IPS-18c (cell line): ENCODE measurements around the gene PIH1D2.
"Not testable (repeated sequence)": the region's sequence is repeated elsewhere in the genome, so short reads cannot be mapped to it uniquely, and the experiment has no call there.

ENCODE experiments used
- H3K4me3 ChIP-seq: 2 replicates; pipeline ENCODE4 v1.7.0; 2013; ENCODE audit warnings: low read depth, mild to moderate bottlenecking, low read length, moderate library complexity; ENCODE audit not compliant: insufficient read depth
- H3K9me3 ChIP-seq: one replicate; pipeline ENCODE4 v1.6.1; 2013; ENCODE audit warnings: mild to moderate bottlenecking, low read length, moderate library complexity; ENCODE audit not compliant: control insufficient read depth, insufficient read depth

Gene PIH1D2

DNA sequence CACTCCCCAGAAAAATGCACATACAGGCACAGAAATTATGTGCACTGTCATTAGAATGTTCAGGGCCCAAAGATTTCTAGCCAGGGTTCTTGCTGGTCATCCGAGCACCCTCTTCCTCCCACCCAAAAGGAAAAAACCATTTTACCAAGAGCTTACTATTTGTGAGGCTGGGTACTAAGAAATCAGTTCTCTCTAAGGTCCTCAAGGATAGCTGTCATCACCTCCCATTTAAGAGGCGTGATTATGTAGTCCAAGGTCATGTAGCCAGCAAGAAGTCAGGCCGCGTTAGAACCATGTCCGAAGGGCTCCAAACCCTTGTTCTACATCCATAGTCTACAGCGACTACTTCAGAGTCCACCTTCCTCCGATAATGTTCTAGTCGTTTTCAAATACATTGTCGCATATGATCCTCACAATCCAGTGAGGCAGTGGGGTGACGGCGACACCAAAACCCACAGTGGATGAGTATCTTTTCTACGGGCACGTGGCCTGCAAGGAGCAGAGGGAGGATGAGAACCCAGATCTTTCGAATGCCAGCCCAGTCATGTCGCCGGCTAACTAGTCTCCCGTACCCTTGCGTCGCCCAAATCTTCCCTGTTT, 12.1 kb upstream of the PIH1D2 start:
- peak overlapping the region; percentile 98 for H3K4me3 ChIP-seq
- H3K9me3 ChIP-seq, result no peaks in the 10 kb centered on the region

DNA sequence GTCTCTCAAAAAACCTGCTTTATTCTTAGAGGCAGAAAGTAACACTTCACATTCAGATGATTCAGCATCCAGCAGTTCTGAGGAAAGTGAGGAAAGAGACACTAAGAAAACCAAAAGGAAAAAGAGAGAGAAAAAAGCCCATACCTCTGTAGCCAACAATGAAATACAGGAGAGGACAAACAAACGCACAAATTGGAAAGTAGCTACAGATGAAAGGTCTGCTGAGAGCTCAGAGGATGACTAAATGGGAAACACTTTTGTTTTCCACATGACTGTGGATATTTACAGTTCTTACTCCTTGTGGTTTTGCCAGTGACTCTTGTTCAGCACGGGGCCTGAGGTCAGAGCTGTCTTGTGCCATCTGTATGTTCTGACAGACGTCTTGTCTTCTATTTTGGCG, 8.9 kb upstream of the PIH1D2 start:
- Histone ChIP-seq H3K9me3 (peaks cover 2% of the 10 kb centered on the region), H3K4me3 (no peak overlapping the region)

- H3K4me3 ChIP-seq, result no peak overlapping the region
Measured at GRCh38 chr11:112062923-112063322, 10.9 kb downstream of the PIH1D2 start.

DNA sequence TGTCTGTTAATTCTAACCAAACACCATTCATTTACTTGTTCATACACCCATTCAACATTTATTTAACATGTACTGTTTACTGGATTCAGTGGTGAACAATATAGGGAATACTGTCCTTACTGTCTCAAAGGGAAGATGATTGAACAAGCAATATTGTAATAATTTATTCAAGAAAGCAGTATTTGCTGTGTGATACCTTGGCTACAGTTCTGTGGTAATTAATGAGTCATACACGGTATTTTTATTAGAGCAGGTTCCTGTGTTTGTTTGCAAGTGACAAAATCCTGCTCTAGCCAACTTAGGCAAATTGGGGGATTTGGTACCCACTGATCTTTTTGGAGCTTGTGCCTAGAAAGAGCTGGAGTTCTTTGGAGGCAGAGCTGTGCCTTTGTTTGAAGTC, 15.7 kb downstream of the PIH1D2 start:
- H3K4me3 ChIP-seq, result no peak overlapping the region
- no peaks in the 10 kb centered on the region for H3K9me3 ChIP-seq

More at GRCh38 chr11:112062923-112063322, 10.9 kb downstream of the PIH1D2 start:
- H3K9me3 ChIP-seq, result no peaks in the 10 kb centered on the region

DNA sequence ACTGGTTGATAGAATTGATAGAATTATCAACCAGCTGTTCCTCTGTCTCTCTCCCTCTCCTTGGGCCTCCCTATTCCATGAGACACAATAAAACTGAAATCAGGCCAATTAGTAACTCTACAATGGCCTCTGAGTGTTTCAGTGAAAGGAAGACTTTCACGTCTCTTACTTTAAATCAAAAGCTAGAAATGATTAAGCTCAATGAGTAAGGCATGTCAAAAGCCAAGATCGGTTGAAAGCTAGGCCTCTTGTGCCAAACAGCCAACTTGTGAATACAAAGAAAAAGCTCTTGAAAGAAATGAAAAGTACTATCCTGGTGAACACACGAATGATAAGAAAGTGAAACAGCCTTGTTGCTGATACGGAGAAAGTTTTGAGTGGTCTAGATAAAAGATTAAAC, 16.6 kb downstream of the PIH1D2 start:
- Histone ChIP-seq H3K4me3 (no peak overlapping the region), H3K9me3 (no peaks in the 10 kb centered on the region)

DNA sequence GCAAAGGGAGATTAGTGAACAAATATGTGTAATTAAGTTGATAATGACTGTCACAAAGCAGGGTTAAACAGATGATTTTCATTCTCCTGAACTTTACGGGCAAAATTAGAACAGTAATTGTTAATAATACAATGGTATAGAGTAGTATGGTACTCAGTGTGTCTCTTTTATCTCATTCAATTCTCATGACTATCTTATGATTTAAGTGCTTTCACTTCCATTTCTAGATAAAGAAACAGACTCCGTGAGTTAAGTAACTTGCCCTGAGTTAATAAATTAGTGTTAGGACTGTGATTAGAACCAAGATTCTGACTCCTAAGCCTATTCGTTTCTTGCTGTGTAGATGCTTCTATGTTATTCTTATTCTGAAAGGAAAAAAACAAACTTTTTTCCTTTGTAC, 22.0 kb downstream of the PIH1D2 start:
- H3K4me3 ChIP-seq, result no peak overlapping the region
- H3K9me3 ChIP-seq, result no peaks in the 10 kb centered on the region

- Histone ChIP-seq H3K9me3 (no peaks in the 10 kb centered on the region), H3K4me3 (no peak overlapping the region)
Measured at GRCh38 chr11:112050721-112051120, 23.1 kb downstream of the PIH1D2 start.

- H3K4me3 ChIP-seq, result no peak overlapping the region
- H3K9me3 ChIP-seq, result no peaks in the 10 kb centered on the region
Measured at GRCh38 chr11:112049777-112050176, 24.0 kb downstream of the PIH1D2 start.

GRCh38 chr11:112048256-112048655, 25.6 kb downstream of the PIH1D2 start:
- not testable (repeated sequence) for H3K9me3 ChIP-seq, H3K4me3 ChIP-seq

- not testable (repeated sequence) for H3K9me3 ChIP-seq, H3K4me3 ChIP-seq
Measured at GRCh38 chr11:112046647-112047046, 27.2 kb downstream of the PIH1D2 start.

DNA sequence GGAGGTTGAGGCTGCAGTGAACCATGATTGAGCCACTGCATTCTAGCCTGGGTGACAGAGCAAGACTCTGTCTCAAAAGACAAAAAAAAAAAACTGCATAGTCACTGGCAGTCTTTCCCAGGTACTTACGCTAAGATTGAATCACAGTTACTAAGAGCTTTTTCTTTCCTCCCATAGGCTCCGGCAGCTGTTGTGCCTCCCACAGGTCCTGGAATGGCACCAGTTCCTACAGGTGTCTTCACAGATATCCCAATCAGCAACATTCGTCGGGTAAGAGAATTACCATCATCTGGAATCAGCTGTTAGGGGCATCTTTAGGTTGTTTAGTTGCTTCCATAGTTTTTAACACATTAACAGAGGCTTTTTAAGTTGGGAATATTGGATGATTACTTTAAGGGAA, 28.9 kb downstream of the PIH1D2 start:
- no peak overlapping the region for H3K4me3 ChIP-seq
- H3K9me3 ChIP-seq, result no peaks in the 10 kb centered on the region

DNA sequence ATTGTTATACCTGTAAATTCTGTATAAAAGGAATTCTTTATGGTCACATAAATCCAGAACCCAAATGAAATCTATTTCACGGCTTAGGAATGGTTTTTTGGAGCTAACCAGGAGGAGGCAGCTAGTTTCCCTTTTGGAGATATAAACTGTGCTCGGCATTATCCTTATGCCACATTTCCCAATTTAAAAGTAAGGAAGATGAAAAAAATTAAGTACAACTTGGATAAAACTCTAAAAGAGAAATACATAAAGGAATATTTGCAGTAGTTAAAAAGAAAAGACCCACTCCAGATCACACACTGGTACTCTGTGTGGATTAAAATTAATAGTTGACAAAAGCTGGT, 30.9 kb downstream of the PIH1D2 start:
- no peak overlapping the region for H3K4me3 ChIP-seq
- H3K9me3 ChIP-seq, result no peaks in the 10 kb centered on the region

- Histone ChIP-seq H3K4me3 (no peak overlapping the region), H3K9me3 (no peaks in the 10 kb centered on the region)
Measured at GRCh38 chr11:112042161-112042960, 31.5 kb downstream of the PIH1D2 start.

GRCh38 chr11:112037527-112037926, 36.3 kb downstream of the PIH1D2 start:
- Histone ChIP-seq H3K9me3 (no peaks in the 10 kb centered on the region), H3K4me3 (no peak overlapping the region)

- Histone ChIP-seq H3K9me3 (no peaks in the 10 kb centered on the region), H3K4me3 (no peak overlapping the region)
Measured at GRCh38 chr11:112033902-112034301, 39.9 kb downstream of the PIH1D2 start.

- Histone ChIP-seq H3K4me3 (no peak overlapping the region), H3K9me3 (no peaks in the 10 kb centered on the region)
Measured at GRCh38 chr11:112029460-112029859, 44.4 kb downstream of the PIH1D2 start.

GRCh38 chr11:112026784-112027410, 46.9 kb downstream of the PIH1D2 start:
- H3K9me3 ChIP-seq, H3K4me3 ChIP-seq: not testable (repeated sequence)

DNA sequence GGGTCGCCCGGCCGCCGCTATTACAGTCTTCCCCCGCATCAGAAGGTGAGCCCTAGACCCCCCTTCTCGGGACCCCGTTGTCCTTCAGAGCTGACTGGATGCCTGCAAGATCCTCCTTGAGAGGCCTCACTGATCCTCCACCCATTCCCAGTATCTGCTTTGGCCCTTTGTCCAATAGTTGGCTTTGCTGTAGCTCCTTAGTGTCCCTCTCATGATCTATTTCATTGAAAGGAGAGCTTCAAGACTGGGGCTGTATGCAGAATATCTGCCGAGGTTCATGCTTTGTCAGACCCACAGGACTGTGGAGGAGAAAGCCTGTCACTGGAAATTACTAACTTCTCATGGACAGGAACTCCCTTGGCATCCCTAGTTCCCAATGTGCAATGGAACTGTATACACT, 48.1 kb downstream of the PIH1D2 start:
- H3K4me3 ChIP-seq, result peak overlapping the region; percentile 95
- no peaks in the 10 kb centered on the region for H3K9me3 ChIP-seq
